Stimulated activated CD4-positive, alpha-beta T cell treated with anti-CD3 and anti-CD28 coated beads, Interleukin-1b, Interleukin-23, amount 100 ng/mL, for 24 hours (primary cell): ENCODE results near the gene ACSL1.
"Not testable (repeated sequence)": the region's sequence is repeated elsewhere in the genome, so short reads cannot be mapped to it uniquely, and the experiment has no call there.

Experiments used
- DNase-seq, 4 experiments: peaks; one replicate each; pipeline ENCODE4 v3.0.0-alpha.2; 2020; ENCODE audit warnings: low read depth in 4 of 4, low spot score in 1 of 4

ACSL1 gene

GRCh38 chr4:184763150-184763780, 62.5 kb downstream of the ACSL1 start:
- DNase-seq: no peak

DNA sequence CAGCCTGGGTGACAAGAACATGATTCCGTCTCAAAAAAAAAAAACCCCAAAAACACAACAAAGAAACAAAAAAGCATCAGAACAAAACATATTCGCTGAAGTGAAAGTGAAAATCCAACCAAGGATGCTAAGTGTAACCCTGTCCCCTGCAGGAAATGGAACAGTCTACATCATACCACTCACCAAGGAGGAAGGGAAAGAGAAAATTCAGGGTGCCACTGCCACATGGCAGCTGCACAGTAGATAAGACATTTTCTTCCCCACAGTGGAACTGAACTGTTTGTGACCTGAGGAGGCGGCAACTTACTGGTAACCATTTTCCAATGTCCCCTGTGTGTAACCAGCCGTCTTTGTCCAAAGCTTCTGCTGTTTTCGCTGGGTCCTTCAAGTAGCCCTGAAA, 63.7 kb downstream of the ACSL1 start:
- peak in 2 of 4 experiments; percentile 7 to 11 for DNase-seq

GRCh38 chr4:184760681-184761080, 65.1 kb downstream of the ACSL1 start:
- DNase-seq: no peak

DNA sequence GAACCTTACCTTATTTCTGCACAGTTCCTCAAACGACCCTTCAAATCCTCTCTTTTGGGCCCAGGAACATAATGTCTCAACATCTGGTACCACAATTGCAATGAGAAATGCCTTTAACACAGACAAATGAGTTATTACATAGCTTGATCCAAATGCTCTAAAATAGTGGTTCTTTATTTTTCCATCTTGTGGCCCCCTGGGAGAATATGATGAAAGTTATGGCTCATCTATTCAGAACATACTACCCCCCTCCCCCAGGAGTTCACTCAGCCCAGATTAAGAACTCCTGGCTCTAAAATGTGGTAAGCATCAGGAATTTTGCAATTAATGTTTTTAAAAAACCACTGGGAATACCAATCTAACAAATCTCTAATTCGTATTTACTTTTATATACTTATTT, 68.0 kb downstream of the ACSL1 start:
- DNase-seq: no peak

- no peak for DNase-seq
These were observed 69.4 kb downstream of the ACSL1 start for GRCh38 chr4:184756399-184756798.

GRCh38 chr4:184755278-184755677, 70.5 kb downstream of the ACSL1 start:
- DNase-seq: no peak

- DNase-seq: no peak
These were observed 73.1 kb downstream of the ACSL1 start for GRCh38 chr4:184752496-184753275.

GRCh38 chr4:184751585-184751956, 74.2 kb downstream of the ACSL1 start:
- no peak for DNase-seq

- DNase-seq: no peak
These were observed 74.7 kb downstream of the ACSL1 start for GRCh38 chr4:184750926-184751584.

GRCh38 chr4:184748251-184748652, 77.5 kb downstream of the ACSL1 start:
- no peak for DNase-seq

- no peak for DNase-seq
These were observed 78.5 kb downstream of the ACSL1 start for GRCh38 chr4:184747034-184747830.

DNA sequence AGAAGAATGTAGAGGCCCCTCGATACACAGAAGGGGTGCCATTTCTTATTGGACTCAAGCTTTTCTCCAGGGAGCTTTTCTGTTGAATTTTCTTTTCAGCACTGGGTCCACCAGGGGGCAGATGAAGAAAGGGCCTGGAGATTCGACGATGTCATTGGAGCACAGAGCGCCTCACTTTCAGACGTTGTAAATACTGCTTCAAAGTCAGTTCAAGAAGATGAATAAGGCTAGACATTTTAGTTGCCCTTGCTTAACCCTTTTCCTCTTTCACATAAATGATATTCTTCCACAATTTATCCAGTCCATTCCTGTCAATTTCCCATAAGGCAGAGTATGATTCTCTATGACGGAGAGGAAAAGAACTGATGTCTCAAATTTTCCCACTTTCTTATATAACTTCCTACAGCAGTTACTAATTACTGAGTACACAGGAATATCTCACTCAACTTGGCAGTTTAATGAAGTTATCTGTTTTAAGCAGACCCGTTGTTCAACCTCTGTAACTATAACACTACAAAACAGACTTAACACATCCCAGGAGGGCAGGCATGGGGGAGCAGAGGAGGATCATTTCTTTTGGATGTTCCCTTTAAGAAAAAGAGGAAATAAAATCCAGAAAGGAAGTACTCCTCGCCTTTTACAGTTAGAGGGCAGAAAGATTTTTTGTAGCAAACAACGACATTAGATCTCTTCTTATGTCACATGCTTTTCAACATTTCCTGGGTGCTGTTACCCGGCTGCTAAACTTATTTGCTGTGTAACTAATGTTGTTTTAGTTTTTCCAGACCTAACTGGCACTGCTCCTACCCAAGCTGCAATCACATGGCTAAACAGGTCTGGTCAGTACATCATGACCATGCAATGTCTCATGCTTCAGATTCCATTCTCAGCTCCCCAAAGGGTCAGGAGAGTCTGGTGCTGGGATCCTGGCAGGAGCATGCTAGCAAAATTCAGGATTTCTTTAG, 79.7 kb downstream of the ACSL1 start:
- DNase-seq: peak; percentile 42 to 66 (median 50)

GRCh38 chr4:184744236-184744635, 81.5 kb downstream of the ACSL1 start:
- no peak for DNase-seq

DNA sequence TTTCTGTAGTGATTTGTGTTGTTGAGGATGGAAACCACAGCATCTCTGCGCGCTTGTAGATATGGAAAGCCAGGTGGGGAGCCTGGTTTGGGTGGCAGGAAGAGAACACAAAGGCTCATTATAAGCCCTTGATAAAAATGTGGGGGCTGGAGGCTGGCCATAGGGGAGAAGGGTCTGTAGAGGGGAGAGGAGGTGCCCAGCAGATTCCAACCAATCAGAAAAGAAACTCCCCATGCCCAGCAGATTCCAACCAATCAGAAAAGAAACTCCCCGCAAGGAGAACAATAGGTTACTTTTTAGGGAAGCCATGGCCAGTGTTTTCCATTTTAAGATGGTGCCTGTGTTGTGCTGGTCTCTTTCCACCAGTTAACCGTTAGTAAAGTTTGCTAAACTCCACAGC, 82.1 kb downstream of the ACSL1 start:
- DNase-seq: no peak

DNA sequence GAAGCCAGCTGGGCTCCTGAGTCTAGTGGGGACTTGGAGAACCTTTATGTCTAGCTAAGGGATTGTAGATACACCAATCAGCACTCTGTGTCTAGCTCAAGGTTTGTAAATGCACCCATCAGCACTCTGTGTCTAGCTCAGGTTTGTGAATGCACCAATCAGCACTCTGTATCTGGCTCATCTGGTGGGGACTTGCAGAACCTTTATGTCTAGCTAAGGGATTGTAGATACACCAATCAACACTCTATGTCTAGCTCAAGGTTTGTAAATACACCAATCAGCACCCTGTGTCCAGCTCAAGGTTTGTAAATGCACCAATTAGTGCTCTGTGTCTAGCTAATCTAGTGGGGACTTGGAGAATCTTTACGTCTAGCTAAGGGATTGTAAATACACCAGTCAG, 84.1 kb downstream of the ACSL1 start:
- not testable (repeated sequence) for DNase-seq

DNA sequence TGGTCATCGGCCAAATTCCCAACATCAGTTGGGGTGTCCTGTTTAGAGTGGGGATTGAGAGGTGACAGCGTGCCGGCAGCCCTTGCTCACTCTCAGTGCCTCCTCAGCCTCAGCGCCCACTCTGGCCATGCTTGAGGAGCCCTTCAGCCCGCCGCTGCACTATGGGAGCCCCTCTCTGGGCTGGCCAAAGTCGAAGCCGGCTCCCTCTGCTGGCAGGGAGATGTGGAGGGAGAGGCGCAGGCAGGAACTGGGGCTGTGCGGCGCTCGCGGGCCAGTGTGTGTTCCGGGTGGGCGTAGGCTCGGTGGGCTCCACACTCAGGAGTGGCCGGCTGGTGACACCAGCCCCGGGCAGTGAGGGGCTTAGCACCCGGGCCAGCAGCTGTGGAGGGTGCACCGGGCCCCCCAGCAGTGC, 84.8 kb downstream of the ACSL1 start:
- no peak for DNase-seq

GRCh38 chr4:184739575-184739974, 86.2 kb downstream of the ACSL1 start:
- DNase-seq: not testable (repeated sequence)

- no peak for DNase-seq
These were observed 91.0 kb downstream of the ACSL1 start for GRCh38 chr4:184734758-184735157.

DNA sequence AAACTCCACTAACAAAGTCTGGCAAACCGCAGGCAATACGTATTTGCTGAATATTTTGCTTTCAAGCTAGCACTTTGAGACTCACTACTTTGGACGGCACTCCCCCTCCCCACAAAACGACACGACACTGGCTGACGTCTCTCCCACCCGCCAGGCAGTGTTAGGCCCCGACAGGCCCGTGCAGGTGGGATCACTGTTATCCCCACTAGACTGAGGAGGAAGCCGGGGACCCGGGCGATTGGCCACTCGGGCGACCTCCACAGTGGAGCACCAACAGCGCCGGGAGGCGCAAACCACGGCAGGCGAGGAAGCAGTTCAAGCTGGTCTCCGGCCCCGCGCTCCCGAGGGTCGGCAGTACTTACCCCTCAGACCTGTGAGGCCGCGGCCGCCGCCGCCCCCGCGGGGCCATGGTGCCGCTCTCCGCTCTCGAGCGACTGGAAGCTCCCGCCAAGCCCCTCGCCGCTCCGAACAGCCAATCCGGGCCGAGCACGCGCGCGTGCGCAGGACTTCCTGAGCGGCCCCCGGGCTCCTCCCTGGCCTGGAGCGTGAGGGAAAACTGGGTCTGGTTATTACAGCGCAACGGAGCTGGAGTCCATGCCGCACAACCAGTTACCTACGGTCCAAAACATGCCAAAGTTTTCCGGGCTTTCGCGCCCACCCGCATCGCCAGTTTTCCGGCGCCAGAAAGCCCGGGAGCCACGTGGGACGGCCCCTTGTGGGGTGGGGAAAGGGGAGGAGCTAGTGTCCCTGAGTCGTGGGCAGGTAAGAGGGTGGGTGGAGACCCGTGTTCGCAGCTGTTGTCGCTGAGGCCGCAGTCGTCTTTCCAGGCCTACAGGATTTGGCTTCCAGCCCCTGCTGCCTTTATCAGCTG, 91.9 kb downstream of the ACSL1 start, which contains the start of gene CENPU:
TSS of gene CENPU (minus strand) at position 443 of the 871 bp plus-strand sequence. CDS start at position 409, 34 bp downstream.
- DNase-seq: peak; percentile 77 to 93 (median 90)
